Activated T-cell treated with anti-CD3 and anti-CD28 coated beads for 1 hour (primary cell): Measurements from ENCODE around the gene CCDC92.

Experiments
- DNase-seq: peaks from one replicate; pipeline ENCODE4 v3.0.0-alpha.2; 2020; ENCODE audit warnings: low read depth

CCDC92 gene

GRCh38 chr12:123976227-123976826 lies 3.7 kb upstream of the CCDC92 start:
- no peak for DNase-seq

GRCh38 chr12:123973552-123974341 lies 1.1 kb upstream of the CCDC92 start:
- peak; percentile 12 for DNase-seq

GRCh38 chr12:123971770-123972456 lies 718 bp downstream of the CCDC92 start:
- peak; percentile 20 for DNase-seq

- no peak for DNase-seq
Measured at GRCh38 chr12:123971449-123971769, 1.2 kb downstream of the CCDC92 start.

- no peak for DNase-seq
Measured at GRCh38 chr12:123967121-123967586, 5.5 kb downstream of the CCDC92 start.

- no peak for DNase-seq
Measured at GRCh38 chr12:123966596-123966995, 6.0 kb downstream of the CCDC92 start.

- no peak for DNase-seq
Measured at GRCh38 chr12:123965382-123965781, 7.2 kb downstream of the CCDC92 start.

- no peak for DNase-seq
Measured at GRCh38 chr12:123963821-123964220, 8.8 kb downstream of the CCDC92 start.

- DNase-seq: no peak
Measured at GRCh38 chr12:123962513-123962912, 10.1 kb downstream of the CCDC92 start.

- no peak for DNase-seq
Measured at GRCh38 chr12:123961585-123962345, 10.9 kb downstream of the CCDC92 start.

GRCh38 chr12:123960856-123961255 lies 11.8 kb downstream of the CCDC92 start:
- DNase-seq: no peak

GRCh38 chr12:123960029-123960735 lies 12.4 kb downstream of the CCDC92 start:
- no peak for DNase-seq

- DNase-seq: no peak
Measured at GRCh38 chr12:123958876-123959275, 13.8 kb downstream of the CCDC92 start.

GRCh38 chr12:123958462-123958861 lies 14.2 kb downstream of the CCDC92 start:
- DNase-seq: no peak

GRCh38 chr12:123957196-123957595 lies 15.4 kb downstream of the CCDC92 start:
- DNase-seq: no peak

- no peak for DNase-seq
Measured at GRCh38 chr12:123956249-123956648, 16.4 kb downstream of the CCDC92 start.

- DNase-seq: no peak
Measured at GRCh38 chr12:123954647-123955350, 17.8 kb downstream of the CCDC92 start.

GRCh38 chr12:123952037-123952436 lies 20.6 kb downstream of the CCDC92 start:
- DNase-seq: no peak

GRCh38 chr12:123951467-123951866 lies 21.2 kb downstream of the CCDC92 start:
- no peak for DNase-seq

GRCh38 chr12:123950476-123951349 lies 21.9 kb downstream of the CCDC92 start:
- no peak for DNase-seq
